Bronchial epithelial cell (primary cell): ENCODE measurements around the gene FGR. TPM values are rescaled to one million over a fixed set of nuclear protein-coding genes. Genes with fewer than 3 reads are reported as not detected.
"Not testable (repeated sequence)": the region's sequence is repeated elsewhere in the genome, so short reads cannot be mapped to it uniquely, and the experiment has no call there.

Experiments used
- DNase-seq: peaks from one replicate; pipeline ENCODE4 v3.0.0-alpha.2; 2010; ENCODE audit warnings: low read depth
- FAIRE-seq: peaks from 2 replicates; lab custom pipeline; 2011; peaks lifted over from hg19 to GRCh38; lab: Jason Lieb, UNC
- H3K27me3 ChIP-seq: 2 replicates; pipeline ENCODE4 v1.5.1; 2011; ENCODE audit warnings: low read length; ENCODE audit not compliant: control insufficient read depth, insufficient read depth
- H3K36me3 ChIP-seq: 2 replicates; pipeline ENCODE4 v1.5.1; 2011; ENCODE audit warnings: low read length; ENCODE audit not compliant: control insufficient read depth, insufficient read depth
- H3K4me3 ChIP-seq: 2 replicates; pipeline ENCODE4 v1.5.1; 2011; ENCODE audit warnings: mild to moderate bottlenecking, low read depth, low read length, control low read depth
- CTCF ChIP-seq: IDR thresholded peaks from 2 replicates; pipeline ENCODE4 v1.5.1; 2011; ENCODE audit warnings: mild to moderate bottlenecking, moderate library complexity, low read length, control low read depth, inconsistent platforms; ENCODE audit not compliant: insufficient read depth, severe bottlenecking
- total RNA-seq: library from RNA; depleted of rRNA; stranded (reverse); fragments of >200 nt; gene quantifications from 2 replicates; pipeline ENCODE4 v1.2.1, GENCODE V29; 2014

FGR gene
- 0.13 and 1.1 TPM in 2 replicates for total RNA-seq

DNA sequence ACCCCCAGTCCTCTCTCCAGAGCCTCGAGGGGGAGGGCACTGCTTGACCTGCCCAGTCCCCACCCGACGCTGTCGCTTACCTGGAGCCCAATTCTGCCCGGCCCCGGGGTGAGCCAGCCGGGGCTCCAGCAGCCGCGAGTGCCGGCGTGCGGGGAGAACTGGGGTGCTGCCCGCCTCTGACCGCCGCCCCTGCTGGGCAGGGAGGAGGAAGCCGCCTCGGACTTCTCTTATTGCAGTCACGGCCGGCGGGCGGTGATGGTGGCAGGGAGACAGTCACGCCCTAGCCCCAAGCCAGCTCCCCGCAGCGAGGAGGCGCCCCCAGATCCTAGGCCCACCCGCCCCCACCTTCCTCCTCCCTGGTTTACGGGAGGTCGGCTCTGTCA lies at the start of gene FGR:
FGR (minus strand) TSS at position 201 of the 383 bp plus-strand sequence. CDS start 11,269 bp downstream, outside the sequence.
- no peak for DNase-seq
- no peaks in the 10 kb centered on the region for H3K36me3 ChIP-seq
- TF ChIP-seq CTCF = no peak
- H3K27me3 ChIP-seq = peaks cover 5% of the 10 kb centered on the region
- peak within 1 kb of the TSS; percentile 22 for H3K4me3 ChIP-seq
- no peak for FAIRE-seq

GRCh38 chr1:27684176-27684575 lies 49.2 kb upstream of the FGR start:
- Histone ChIP-seq H3K4me3 (no peak overlapping the region), H3K27me3 (peaks cover 2% of the 10 kb centered on the region), H3K36me3 (no peaks in the 10 kb centered on the region)
- no peak for DNase-seq
- no peak for FAIRE-seq
- no peak for TF ChIP-seq CTCF

- TF ChIP-seq CTCF = no peak
- H3K27me3 ChIP-seq = peaks cover 2% of the 10 kb centered on the region
- no peak for DNase-seq
- no peak for FAIRE-seq
- no peaks in the 10 kb centered on the region for H3K36me3 ChIP-seq
- no peak overlapping the region for H3K4me3 ChIP-seq
These were observed 47.5 kb upstream of the FGR start for GRCh38 chr1:27682351-27682944.

- not testable (repeated sequence) for FAIRE-seq, DNase-seq, H3K4me3 ChIP-seq, H3K36me3 ChIP-seq, H3K27me3 ChIP-seq
These were observed 46.6 kb upstream of the FGR start for GRCh38 chr1:27681580-27681979.

DNA sequence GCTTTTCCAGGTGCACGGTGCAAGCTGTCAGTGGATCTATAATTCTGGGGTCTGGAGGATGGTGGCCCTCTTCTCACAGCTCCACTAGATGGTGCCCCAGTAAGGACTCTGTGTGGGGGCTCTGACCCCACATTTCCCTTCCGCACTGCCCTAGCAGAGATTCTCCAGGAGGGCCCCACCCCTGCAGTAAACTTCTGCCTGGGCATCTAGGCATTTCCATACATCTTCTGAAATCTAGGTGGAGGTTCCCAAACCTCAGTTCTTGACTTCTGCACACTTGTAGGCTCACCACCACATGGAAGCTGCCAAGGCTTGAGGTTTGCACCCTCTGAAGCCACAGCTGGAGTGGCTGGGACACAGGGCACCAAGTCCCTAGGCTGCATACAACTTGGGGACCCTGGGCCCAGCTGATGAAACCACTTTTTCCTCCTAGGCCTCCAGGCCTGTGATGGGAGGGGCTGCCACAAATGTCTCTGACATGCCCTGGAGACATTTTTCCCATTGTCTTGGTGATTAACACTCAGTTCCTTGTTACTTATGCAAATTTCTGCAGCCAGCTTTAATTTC lies 45.3 kb upstream of the FGR start:
- not testable (repeated sequence) for FAIRE-seq, H3K4me3 ChIP-seq, DNase-seq, H3K36me3 ChIP-seq, H3K27me3 ChIP-seq

GRCh38 chr1:27678747-27679146 lies 43.8 kb upstream of the FGR start:
- TF ChIP-seq CTCF = no peak
- DNase-seq (no peak), FAIRE-seq (no peak)
- Histone ChIP-seq H3K4me3 (no peak overlapping the region), H3K27me3 (no peaks in the 10 kb centered on the region), H3K36me3 (no peaks in the 10 kb centered on the region)

DNA sequence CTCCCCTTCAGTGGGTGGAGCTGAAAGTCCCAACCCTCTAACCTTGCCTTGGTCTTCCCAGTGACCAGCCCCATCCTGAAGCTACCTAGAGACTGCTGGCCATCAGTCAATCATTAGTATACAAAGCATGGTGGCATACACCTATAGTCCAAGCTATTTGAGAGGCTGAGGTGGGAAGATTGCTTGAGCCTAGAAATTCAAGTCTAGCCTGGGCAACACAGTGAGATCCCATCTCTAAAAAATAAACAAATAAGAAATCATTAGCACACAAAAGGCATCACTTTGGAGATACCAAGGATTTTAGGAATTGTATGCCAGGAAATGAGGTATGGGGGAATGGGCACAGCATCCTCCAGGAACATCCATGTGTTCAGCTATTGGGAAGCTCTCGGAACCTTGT lies 41.4 kb upstream of the FGR start:
- no peak overlapping the region for H3K4me3 ChIP-seq
- no peak for TF ChIP-seq CTCF
- no peaks in the 10 kb centered on the region for H3K27me3 ChIP-seq
- FAIRE-seq (no peak), DNase-seq (no peak)
- no peaks in the 10 kb centered on the region for H3K36me3 ChIP-seq
